GM19238 (cell line): ENCODE measurements around the gene TAF10.

Experiments
- DNase-seq: peaks from one replicate; pipeline ENCODE4 v3.0.0; 2011; ENCODE audit warnings: low spot score; ENCODE audit not compliant: insufficient read length

TAF10 gene

DNA sequence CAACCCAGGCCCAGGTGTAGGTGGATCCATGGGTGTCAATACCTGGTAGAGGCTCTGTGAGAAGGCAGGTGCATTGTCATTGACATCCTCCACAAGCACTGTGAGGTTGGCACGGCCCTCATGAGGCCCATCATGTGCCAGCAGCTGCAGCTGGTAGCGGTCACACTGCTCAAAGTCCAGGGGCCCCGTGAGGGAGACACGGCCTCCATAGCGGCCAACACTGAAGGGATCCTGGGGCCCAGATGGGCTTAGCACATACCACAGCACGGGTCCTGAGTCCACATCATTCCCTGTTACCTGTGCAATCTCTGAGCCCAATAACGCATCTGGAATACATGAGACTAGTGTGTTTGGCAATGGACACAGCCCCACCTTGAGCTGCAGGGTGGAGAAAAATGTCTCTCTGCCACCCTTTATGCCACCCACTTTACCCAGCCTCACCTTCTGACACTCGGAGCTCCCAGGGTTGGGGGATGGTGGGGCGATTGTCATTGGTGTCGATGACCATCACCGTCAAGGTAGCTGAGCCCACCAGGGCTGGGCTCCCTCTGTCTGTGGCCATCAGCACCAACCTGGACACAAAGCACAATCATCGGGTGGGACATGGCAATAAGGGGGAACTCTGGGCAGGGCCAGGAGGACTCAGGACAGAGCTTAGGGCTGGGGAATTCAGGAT, 13.3 kb upstream of the TAF10 start:
- DNase-seq: no peak

GRCh38 chr11:6623391-6624363, 11.7 kb upstream of the TAF10 start:
- no peak for DNase-seq

- DNase-seq: no peak
Observed at GRCh38 chr11:6622261-6623171, 10.5 kb upstream of the TAF10 start.

- no peak for DNase-seq
Observed at GRCh38 chr11:6621711-6622211, 9.7 kb upstream of the TAF10 start.

- DNase-seq: no peak
Observed at GRCh38 chr11:6620636-6621035, 8.6 kb upstream of the TAF10 start.

DNA sequence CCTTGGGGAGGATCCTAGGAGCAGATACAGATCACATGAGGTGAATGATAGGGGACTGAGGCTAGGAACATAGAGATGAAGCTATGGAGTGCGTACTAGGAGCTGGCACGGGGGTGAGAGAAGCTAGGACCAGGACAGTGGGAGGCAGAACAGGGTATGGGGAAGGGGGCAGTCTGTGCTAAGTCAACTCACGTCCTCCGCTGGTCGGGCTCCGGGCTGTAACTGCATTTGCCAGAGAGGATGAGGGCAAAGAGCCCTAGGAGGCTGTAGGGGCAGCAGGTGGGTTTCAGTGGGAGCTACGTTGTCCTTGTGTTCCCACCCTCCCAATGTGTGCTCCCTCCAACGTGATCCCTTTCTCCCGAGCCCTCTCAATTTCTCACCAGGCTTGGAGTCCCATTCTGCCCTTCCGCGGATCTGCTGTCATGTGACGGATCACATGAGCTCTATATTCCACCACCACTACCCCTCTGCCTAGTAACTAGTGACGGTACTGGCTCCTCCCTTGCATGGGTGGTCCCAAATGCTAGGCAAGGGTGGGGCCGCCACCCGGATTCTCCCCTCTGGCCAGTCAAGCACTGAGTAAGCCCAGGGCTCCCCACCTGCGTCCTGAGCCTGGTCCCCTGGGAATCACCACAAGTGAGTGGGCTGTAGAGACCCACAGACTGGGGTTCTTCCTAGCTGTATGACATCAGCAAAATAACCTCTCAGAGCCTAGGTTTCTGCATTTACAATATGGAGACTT, 7.2 kb upstream of the TAF10 start, which contains the start of gene TPP1:
TSS of gene TPP1 (minus strand) at position 419 of the 742 bp plus-strand sequence. CDS start at position 397, 22 bp downstream.
- DNase-seq: peak; percentile 98

DNA sequence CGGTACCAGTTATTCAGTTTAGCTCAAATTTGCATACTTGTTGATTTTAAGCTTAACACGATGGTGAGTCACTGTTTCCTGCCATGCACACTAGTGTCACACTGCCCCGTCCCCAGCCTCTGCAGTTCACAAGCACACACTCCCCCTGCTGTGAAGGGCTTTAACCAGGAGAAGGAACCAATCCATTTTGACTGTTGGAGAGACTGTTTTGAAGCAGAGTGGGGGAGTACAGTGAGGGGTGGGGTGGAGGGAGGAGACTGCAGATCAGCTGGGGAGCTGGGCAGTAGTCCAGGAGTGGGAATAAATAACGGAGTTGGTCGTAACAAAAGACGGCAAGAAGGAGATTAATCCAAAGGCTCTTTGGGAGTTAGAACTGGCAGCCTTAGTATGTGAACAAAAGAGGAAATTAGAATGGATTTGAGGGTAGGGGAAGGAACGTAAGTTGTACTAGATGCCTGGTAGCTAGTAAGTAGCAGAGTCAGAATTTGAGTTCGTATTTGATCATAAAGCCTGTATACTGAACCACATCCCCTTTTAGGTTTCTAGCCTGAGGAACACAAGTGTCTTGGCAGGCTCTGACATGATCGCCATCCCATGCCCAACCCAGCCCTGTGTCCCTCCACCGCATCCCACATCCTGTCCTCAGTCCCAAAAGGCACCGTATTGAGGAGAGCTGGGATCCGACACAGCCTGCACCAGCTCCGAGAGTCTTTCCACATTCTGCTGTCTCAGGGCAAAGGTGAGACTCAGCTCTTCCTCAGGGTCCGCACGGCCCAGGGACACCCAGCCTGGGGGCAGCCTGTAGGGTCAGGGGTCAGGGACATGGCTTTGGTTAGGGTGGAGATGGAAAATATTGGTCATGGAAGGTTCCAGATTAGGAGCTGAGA, 6.3 kb upstream of the TAF10 start:
- DNase-seq: no peak

DNA sequence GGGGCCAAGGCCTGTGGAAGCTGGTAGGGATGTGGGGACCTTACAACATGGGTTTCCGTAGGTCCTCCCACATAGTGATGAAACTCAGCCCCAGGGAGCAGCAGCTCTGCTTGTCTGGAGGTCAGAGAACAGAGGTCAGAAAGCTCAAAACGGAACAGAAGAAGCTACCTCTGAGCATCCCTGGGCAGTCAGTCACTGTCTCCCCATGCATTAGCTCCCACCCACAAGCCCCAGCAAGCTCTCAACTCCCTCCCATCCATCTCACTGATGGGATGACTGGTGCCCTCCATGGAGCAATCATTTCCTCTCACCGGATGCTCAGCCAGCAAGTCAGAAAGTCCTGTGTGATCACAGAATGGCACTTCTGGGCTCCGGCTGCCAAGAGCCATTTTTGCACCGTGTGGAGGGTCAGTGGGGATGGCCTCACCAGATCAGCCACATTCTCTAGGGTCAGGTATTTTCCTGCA, 5.3 kb upstream of the TAF10 start:
- no peak for DNase-seq

DNA sequence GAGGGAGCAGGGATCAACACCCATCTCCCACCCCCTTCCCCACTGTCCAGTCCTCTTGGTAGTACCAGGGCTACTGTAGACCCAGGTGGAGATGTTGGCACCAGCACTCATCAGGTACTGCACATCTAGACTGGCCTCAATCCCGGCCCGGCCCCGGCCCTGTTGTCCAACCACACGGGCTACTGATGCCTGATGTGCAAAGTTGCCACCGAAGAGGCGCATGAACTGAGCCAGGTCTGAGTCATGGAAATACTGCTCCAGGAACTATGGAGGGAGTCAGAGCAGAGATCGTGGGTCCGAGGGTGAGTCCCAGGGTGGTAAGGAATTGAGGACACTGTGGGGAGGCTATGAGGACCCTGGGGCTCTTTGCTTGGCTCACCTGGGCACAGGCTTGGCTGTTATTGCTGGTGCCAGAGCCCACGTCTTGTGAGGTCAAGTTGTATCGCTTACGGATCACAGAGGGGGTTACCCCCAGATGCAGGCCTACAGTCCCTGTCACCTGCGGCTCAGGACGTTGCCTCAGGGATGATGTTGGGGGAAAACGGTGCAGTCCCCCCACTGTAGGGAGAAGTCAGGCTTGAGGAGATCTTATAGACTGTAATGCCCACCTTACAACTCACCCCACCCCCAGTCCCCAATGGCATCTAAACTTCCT, 4.7 kb upstream of the TAF10 start:
- DNase-seq: no peak

DNA sequence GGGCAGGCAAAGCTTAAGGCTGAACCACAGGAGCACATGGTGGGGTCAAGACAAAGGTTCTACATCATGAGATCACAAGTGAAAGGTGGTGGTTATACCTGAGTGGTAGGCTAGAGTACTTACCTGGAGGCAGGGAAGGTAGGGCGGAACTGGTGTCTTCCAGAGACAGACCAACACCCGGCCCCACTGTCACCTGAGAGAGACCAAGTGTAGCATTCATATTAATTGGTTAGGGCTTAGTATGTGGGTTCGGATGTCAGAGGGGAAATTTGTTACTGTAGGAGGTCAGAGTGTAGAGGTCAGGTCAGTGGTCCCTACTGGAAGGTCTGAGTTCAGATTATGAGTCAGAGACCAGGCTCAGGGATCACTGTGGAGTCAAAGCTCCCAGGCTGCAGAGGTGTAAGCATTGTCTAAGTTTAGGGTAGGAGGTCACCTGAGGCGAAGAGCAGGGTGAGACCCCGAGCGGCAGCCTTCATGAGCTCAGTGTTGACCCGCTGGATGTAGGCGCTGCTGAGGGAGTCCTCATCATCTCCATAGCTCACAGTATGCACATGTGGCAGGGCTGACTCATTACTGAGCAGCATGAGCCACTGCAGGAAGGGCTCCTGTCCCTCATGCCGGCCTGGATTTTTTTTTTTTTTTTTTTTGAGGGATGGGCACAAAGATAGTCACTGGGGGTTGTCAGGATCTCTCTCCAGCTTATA, 4.0 kb upstream of the TAF10 start:
- no peak for DNase-seq

DNA sequence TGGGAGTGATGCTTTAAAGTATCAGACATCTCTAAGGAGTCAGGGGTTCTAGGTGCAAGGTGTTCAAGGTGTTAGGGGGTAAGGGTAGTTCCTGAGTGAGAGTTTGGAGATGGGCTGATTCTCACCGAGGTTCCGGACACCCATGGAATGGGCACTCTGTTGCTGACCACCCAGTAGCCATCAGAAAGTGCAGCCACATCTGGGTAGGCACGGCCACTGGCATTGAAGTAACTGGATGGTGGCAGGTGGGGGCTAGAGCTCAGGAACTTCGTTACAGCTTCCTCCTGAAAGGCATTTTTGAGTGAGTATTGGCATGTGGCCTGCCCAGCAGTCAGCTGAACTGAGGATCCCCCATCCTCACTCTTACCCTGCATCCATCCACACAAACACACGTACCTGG, 3.0 kb upstream of the TAF10 start:
- DNase-seq: no peak

GRCh38 chr11:6614446-6614845, 2.4 kb upstream of the TAF10 start:
- no peak for DNase-seq

- no peak for DNase-seq
Observed at GRCh38 chr11:6613496-6613895, 1.5 kb upstream of the TAF10 start.

- no peak for DNase-seq
Observed at GRCh38 chr11:6611963-6612212, 128 bp downstream of the TAF10 start.

DNA sequence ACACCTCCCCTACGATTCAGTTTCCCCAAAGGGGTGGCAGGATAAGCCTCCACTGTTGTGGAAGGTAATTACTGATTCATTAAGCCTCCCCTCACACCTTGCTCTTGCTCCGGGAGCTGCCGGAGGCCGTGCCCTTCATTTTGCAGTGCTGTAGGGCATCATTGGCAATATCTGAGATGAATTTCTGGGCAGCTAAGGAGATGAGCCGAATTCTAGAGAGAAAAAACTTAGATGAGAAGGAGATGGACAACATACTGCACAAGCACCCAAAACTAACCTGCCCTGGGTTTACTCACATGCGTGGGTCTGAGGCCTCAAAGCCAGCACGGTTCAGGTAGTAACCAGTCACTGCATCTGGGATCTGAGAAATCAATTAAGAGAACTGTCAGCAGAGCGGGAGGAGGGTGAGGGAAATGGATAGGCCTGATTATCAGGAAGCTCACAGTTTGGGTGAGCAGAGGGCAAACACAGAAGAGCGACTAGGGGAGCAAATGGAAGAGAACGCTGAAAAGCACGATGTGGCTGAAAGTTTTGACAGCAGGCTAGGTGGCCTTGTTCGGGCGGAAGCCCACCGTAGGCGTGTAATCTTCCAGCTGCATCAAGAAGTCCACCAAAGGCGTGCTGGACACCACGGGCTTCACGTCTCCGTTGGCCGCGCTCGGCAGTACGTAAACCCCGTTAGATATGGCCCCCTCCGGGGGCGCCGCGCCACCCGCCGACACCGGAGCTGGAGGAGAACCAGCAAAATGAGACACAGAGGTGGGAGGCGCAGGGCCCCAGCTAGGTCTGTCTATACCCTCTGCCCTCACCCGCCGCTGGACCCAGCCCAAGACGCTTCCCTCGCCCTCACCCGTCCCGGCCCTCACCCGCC, 689 bp downstream of the TAF10 start:
- DNase-seq: no peak

- no peak for DNase-seq
Observed at GRCh38 chr11:6610591-6610990, 1.4 kb downstream of the TAF10 start.

DNA sequence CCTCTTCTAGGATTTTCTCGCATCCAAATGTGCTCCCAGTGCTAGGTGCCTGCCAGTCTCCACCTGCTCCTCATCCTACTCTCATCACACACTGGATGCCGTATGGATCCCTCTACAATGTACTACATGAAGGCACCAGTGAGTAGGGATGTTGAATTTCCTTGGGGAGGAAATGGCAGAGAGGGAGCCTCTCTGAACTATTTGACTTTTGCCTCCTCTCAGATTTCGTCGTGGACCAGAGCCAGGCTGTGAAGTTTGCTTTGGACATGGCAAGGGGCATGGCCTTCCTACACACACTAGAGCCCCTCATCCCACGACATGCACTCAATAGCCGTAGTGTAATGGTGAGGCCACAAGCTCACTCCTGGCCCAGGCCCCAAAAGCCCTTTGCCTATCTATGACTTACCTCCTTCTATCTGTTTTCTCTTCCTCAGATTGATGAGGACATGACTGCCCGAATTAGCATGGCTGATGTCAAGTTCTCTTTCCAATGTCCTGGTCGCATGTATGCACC, 2.5 kb downstream of the TAF10 start:
- DNase-seq: no peak
